GM23338 (cell line): ENCODE data around the gene RALY.

Experiments used
- EZH2 ChIP-seq: fragments of 200-600 bp; sonication (generic); IDR thresholded peaks from one replicate; pipeline ENCODE4 v1.8.0; 2017; ENCODE audit warnings: antibody characterized with exemption, mild to moderate bottlenecking, low read depth; ENCODE audit not compliant: unreplicated experiment
- POLR2AphosphoS5 ChIP-seq: IDR thresholded peaks from 2 replicates; pipeline ENCODE4 v1.6.1; 2016; ENCODE audit warnings: antibody characterized with exemption, low read depth
- ZNF114 ChIP-seq: fragments of 250-450 bp; sonication (Bioruptor Pico); IDR thresholded peaks from 2 replicates; pipeline ENCODE4 v1.5.0; 2020; ENCODE audit warnings: mild to moderate bottlenecking, moderate library complexity
- TF ChIP-seq, protein P1 (sequence below), 2 experiments: fragments of 200-600 bp in 1 of 2; sonication (generic) in 1 of 2; conservative IDR thresholded peaks; 2 replicates each; pipeline versions ENCODE4 v1.5.1 to v1.6.1; 2016 to 2017; ENCODE audit warnings: antibody characterized with exemption in 2 of 2, low read depth in 2 of 2, mild to moderate bottlenecking in 2 of 2, moderate library complexity in 1 of 2
- TF ChIP-seq, protein P2 (sequence below): IDR thresholded peaks from one replicate; pipeline ENCODE4 v1.6.1; 2018; ENCODE audit warnings: antibody characterized with exemption; ENCODE audit not compliant: unreplicated experiment

DNA sequence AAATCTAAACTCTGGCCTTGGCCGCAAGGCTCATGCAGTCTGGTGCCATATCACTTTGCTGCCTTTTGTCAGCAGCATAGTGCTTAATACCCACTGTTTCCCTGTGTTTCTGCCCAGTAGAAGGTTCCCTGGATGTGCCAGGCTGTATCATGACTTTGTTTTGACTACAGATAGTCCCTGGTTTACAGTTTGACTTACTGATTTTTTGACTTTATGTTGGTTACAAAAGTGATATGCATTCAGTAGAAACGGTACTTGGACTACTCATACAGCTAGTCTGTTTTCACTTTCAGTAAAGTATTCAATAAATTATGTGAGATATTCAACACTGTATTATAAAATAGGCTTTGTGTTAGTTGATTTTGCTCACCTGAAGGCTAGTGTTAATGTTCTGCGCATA lies 19.0 kb downstream of the RALY start:
- TF ChIP-seq EZH2 = no peak
- TF ChIP-seq, protein P1, sequence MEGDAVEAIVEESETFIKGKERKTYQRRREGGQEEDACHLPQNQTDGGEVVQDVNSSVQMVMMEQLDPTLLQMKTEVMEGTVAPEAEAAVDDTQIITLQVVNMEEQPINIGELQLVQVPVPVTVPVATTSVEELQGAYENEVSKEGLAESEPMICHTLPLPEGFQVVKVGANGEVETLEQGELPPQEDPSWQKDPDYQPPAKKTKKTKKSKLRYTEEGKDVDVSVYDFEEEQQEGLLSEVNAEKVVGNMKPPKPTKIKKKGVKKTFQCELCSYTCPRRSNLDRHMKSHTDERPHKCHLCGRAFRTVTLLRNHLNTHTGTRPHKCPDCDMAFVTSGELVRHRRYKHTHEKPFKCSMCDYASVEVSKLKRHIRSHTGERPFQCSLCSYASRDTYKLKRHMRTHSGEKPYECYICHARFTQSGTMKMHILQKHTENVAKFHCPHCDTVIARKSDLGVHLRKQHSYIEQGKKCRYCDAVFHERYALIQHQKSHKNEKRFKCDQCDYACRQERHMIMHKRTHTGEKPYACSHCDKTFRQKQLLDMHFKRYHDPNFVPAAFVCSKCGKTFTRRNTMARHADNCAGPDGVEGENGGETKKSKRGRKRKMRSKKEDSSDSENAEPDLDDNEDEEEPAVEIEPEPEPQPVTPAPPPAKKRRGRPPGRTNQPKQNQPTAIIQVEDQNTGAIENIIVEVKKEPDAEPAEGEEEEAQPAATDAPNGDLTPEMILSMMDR (conservative IDR thresholded peaks at IDR 0.05; ENCODE audit: low read depth in 2 of 2) = no peak
- TF ChIP-seq POLR2AphosphoS5 = no peak
- TF ChIP-seq, protein P2, sequence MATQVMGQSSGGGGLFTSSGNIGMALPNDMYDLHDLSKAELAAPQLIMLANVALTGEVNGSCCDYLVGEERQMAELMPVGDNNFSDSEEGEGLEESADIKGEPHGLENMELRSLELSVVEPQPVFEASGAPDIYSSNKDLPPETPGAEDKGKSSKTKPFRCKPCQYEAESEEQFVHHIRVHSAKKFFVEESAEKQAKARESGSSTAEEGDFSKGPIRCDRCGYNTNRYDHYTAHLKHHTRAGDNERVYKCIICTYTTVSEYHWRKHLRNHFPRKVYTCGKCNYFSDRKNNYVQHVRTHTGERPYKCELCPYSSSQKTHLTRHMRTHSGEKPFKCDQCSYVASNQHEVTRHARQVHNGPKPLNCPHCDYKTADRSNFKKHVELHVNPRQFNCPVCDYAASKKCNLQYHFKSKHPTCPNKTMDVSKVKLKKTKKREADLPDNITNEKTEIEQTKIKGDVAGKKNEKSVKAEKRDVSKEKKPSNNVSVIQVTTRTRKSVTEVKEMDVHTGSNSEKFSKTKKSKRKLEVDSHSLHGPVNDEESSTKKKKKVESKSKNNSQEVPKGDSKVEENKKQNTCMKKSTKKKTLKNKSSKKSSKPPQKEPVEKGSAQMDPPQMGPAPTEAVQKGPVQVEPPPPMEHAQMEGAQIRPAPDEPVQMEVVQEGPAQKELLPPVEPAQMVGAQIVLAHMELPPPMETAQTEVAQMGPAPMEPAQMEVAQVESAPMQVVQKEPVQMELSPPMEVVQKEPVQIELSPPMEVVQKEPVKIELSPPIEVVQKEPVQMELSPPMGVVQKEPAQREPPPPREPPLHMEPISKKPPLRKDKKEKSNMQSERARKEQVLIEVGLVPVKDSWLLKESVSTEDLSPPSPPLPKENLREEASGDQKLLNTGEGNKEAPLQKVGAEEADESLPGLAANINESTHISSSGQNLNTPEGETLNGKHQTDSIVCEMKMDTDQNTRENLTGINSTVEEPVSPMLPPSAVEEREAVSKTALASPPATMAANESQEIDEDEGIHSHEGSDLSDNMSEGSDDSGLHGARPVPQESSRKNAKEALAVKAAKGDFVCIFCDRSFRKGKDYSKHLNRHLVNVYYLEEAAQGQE = no peak
- TF ChIP-seq ZNF114 (CRISPR knock-in tag) = no peak
